Measurements from ENCODE around the gene SEC14L1. TPM values are rescaled to one million over a fixed set of nuclear protein-coding genes. Genes with fewer than 3 reads are reported as not detected.
A peak's percentile ranks its signal among the peaks of the same experiment; 100 is the strongest.
"Not testable (repeated sequence)": the region's sequence is repeated elsewhere in the genome, so short reads cannot be mapped to it uniquely, and the experiment has no call there.

SEC14L1 gene
- total and polyA plus RNA-seq, 4 donors, result 17.2 to 99.8 (median 49.2) TPM

DNA sequence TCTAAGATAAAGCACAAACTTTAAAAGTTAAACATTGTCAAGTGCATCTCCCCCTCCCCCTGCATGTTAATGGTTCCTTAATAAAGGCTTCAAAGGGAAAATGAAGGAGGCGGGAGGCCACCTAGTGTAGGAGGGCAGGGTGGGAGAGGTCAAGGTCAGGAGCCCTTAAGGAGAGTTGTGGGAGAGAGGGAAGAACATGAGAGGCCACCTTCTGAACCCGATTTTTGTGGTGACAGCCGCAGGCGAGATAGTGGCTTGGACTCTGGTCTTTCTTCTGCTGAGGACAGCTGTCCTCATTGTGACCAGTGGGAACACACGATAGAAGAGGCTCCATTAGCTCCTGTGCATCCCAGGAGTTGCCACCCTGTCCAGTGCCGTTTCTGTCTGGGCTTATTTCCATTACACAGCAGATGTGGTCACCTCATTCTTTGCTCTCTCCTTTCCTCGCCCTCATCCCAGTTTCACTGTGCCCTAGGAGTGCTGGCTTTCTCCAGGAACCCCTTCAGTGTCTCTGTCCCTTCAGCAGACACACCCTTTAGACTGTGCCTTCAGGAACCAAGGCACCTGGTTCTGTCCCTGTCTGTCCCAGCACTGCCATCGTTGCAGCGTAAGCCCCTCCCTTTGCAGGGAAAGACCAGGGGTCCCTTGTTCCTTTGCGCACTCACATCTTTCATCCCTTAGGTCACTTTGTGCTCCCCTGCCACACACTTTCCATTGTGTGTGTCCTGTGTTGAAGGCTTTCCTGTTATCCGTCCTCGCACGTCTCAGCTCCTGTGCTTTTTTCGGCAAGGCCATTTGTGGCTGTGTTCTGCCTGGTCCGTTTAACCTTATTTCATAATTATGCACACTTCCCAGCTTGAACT lies 7.5 kb downstream of the SEC14L1 start:
- Histone ChIP-seq H3K4me3 (ENCODE audit: low read length in 2 of 2) (no peak overlapping the region), H3K9me3 (ENCODE audit: control insufficient read depth, low read length) (no peaks in the 10 kb centered on the region), H3K36me3 (ENCODE audit: control insufficient read depth in 1 of 2, insufficient read depth in 2 of 2, low read length in 1 of 2) (peaks cover 0 to 4% of the 10 kb centered on the region in 2 donors), H3K27me3 (ENCODE audit: control insufficient read depth in 1 of 2, insufficient read depth in 2 of 2, low read length in 1 of 2) (no peaks in the 10 kb centered on the region), H3K27ac (ENCODE audit: low read depth in 1 of 2, low read length in 2 of 2) (no peak overlapping the region), H3K4me1 (ENCODE audit: control insufficient read depth in 1 of 2, insufficient read depth in 2 of 2, low read length in 2 of 2) (no peaks in the 10 kb centered on the region)
- ATAC-seq (ENCODE audit: low FRiP score) (no peak), DNase-seq (no peak)
- 82% methylated on average over 15 of the region's 15 CpGs for WGBS, 2 donors
- intact Hi-C loops (cut with DNase I), result loop anchor here in 1 of 2 donors (5.0 kb wide), 1 partner anchor 51 kb away; no protein-coding TSS in a partner anchor

GRCh38 chr17:77148940-77149510 lies 8.3 kb downstream of the SEC14L1 start:
- Histone ChIP-seq H3K27ac (ENCODE audit: low read depth in 1 of 2, low read length in 2 of 2) (no peak overlapping the region), H3K27me3 (ENCODE audit: control insufficient read depth in 1 of 2, insufficient read depth in 2 of 2, low read length in 1 of 2) (no peaks in the 10 kb centered on the region), H3K36me3 (ENCODE audit: control insufficient read depth in 1 of 2, insufficient read depth in 2 of 2, low read length in 1 of 2) (peaks cover 0 to 4% of the 10 kb centered on the region in 2 donors), H3K4me1 (ENCODE audit: control insufficient read depth in 1 of 2, insufficient read depth in 2 of 2, low read length in 2 of 2) (no peaks in the 10 kb centered on the region), H3K9me3 (ENCODE audit: control insufficient read depth, low read length) (no peaks in the 10 kb centered on the region), H3K4me3 (ENCODE audit: low read length in 2 of 2) (no peak overlapping the region)
- ATAC-seq (ENCODE audit: low FRiP score), result no peak
- DNase-seq, result no peak
- 76 to 84% methylated on average over 10 of the region's 10 CpGs for WGBS, 2 donors
- intact Hi-C loops (cut with DNase I), result loop anchor here in 1 of 2 donors (5.0 kb wide), 1 partner anchor 52 kb away; no protein-coding TSS in a partner anchor

- WGBS, 2 donors, result 92 to 95% methylated on average over 5 of the region's 5 CpGs
- H3K27me3 ChIP-seq (ENCODE audit: control insufficient read depth in 1 of 2, insufficient read depth in 2 of 2, low read length in 1 of 2), result no peaks in the 10 kb centered on the region
- H3K27ac ChIP-seq (ENCODE audit: low read depth in 1 of 2, low read length in 2 of 2), result no peak overlapping the region
- no peaks in the 10 kb centered on the region for H3K9me3 ChIP-seq (ENCODE audit: control insufficient read depth, low read length)
- ATAC-seq (ENCODE audit: low FRiP score), result no peak
- intact Hi-C loops (cut with DNase I), result no loop called here
- no peaks in the 10 kb centered on the region for H3K4me1 ChIP-seq (ENCODE audit: control insufficient read depth in 1 of 2, insufficient read depth in 2 of 2, low read length in 2 of 2)
- no peak for DNase-seq
- H3K36me3 ChIP-seq (ENCODE audit: control insufficient read depth in 1 of 2, insufficient read depth in 2 of 2, low read length in 1 of 2), result peaks cover 0 to 4% of the 10 kb centered on the region in 2 donors
- H3K4me3 ChIP-seq (ENCODE audit: low read length in 2 of 2), result no peak overlapping the region
These were observed 9.4 kb downstream of the SEC14L1 start for GRCh38 chr17:77150196-77150595.

DNA sequence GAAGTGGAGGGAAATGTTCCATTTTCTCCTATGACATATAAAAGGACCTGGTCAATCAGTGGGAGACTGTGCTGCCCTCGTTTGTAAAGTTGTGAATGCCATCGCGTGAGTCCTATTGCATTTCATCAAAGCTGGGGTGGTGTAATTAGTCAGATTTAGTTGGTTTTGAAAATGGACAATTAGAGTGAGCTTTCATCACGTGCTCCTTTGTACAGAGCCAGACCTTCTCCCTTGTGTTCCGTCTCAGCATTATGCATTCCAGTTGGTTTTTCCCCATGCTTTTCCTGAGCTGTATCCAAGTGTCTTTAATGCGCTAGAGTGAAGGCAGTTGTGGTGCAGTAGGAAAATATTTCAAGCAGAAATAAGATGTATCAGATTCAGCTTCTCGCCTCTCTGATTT lies 10.4 kb downstream of the SEC14L1 start:
- H3K36me3 ChIP-seq (ENCODE audit: control insufficient read depth in 1 of 2, insufficient read depth in 2 of 2, low read length in 1 of 2), result peaks cover 0 to 4% of the 10 kb centered on the region in 2 donors
- H3K4me1 ChIP-seq (ENCODE audit: control insufficient read depth in 1 of 2, insufficient read depth in 2 of 2, low read length in 2 of 2), result no peaks in the 10 kb centered on the region
- no peak overlapping the region for H3K4me3 ChIP-seq (ENCODE audit: low read length in 2 of 2)
- no peaks in the 10 kb centered on the region for H3K9me3 ChIP-seq (ENCODE audit: control insufficient read depth, low read length)
- ATAC-seq (ENCODE audit: low FRiP score), result no peak
- intact Hi-C loops (cut with DNase I), result no loop called here
- no peaks in the 10 kb centered on the region for H3K27me3 ChIP-seq (ENCODE audit: control insufficient read depth in 1 of 2, insufficient read depth in 2 of 2, low read length in 1 of 2)
- DNase-seq, result no peak
- H3K27ac ChIP-seq (ENCODE audit: low read depth in 1 of 2, low read length in 2 of 2), result no peak overlapping the region
- WGBS, 2 donors, result 62 to 71% methylated on average over 7 of the region's 7 CpGs

- WGBS, 2 donors, result 57 to 59% methylated on average over 6 of the region's 6 CpGs
- H3K4me1 ChIP-seq (ENCODE audit: control insufficient read depth in 1 of 2, insufficient read depth in 2 of 2, low read length in 2 of 2); H3K4me3 ChIP-seq (ENCODE audit: low read length in 2 of 2); H3K36me3 ChIP-seq (ENCODE audit: control insufficient read depth in 1 of 2, insufficient read depth in 2 of 2, low read length in 1 of 2); H3K9me3 ChIP-seq (ENCODE audit: control insufficient read depth, low read length); H3K27ac ChIP-seq (ENCODE audit: low read depth in 1 of 2, low read length in 2 of 2); H3K27me3 ChIP-seq (ENCODE audit: control insufficient read depth in 1 of 2, insufficient read depth in 2 of 2, low read length in 1 of 2); intact Hi-C loops (cut with DNase I): not testable (repeated sequence)
- DNase-seq (peak in 1 of 2 donors; percentile 57), ATAC-seq (ENCODE audit: low FRiP score) (peak; percentile 50)
These were observed 11.3 kb downstream of the SEC14L1 start for GRCh38 chr17:77152056-77152455.

- ATAC-seq (ENCODE audit: low FRiP score), result no peak
- Histone ChIP-seq H3K4me3 (ENCODE audit: low read length in 2 of 2) (no peak overlapping the region), H3K36me3 (ENCODE audit: control insufficient read depth in 1 of 2, insufficient read depth in 2 of 2, low read length in 1 of 2) (peaks cover 0 to 1% of the 10 kb centered on the region in 2 donors), H3K27ac (ENCODE audit: low read depth in 1 of 2, low read length in 2 of 2) (no peak overlapping the region), H3K4me1 (ENCODE audit: control insufficient read depth in 1 of 2, insufficient read depth in 2 of 2, low read length in 2 of 2) (no peaks in the 10 kb centered on the region), H3K9me3 (ENCODE audit: control insufficient read depth, low read length) (no peaks in the 10 kb centered on the region), H3K27me3 (ENCODE audit: control insufficient read depth in 1 of 2, insufficient read depth in 2 of 2, low read length in 1 of 2) (no peaks in the 10 kb centered on the region)
- intact Hi-C loops (cut with DNase I), result no loop called here
- 42 to 61% methylated on average over 1 of the region's 1 CpG for WGBS, 2 donors
- DNase-seq, result no peak
These were observed 12.7 kb downstream of the SEC14L1 start for GRCh38 chr17:77153472-77153871.

DNA sequence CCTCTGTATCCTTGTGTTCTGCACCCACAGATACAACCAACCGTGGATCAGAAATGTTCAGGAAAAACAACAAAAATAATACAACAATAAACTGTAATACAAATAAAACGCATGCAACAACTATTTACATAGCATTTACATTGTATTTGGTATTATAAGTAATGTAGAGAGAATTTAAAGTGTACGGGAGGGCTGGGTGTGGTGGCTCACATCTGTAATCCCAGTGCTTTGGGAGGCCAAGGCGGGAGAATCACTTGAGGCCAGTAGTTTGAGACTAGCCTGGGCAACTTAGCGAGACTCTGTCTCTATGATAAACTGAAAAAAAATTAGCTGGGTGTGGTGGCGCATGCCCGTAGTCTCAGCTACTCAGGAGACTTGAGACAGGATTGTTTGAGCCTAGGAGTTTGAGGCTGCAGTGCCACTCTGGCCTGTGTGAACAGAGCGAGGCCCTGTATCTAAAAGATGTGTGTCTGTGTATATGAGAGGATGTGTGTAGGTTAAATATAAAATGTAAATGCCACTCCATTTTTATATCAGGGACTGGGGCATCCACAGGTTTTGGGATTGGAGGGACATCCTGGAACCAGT lies 13.3 kb downstream of the SEC14L1 start:
- Histone ChIP-seq H3K27me3 (ENCODE audit: control insufficient read depth in 1 of 2, insufficient read depth in 2 of 2, low read length in 1 of 2) (no peaks in the 10 kb centered on the region), H3K36me3 (ENCODE audit: control insufficient read depth in 1 of 2, insufficient read depth in 2 of 2, low read length in 1 of 2) (no peaks in the 10 kb centered on the region), H3K9me3 (ENCODE audit: control insufficient read depth, low read length) (no peaks in the 10 kb centered on the region), H3K4me1 (ENCODE audit: control insufficient read depth in 1 of 2, insufficient read depth in 2 of 2, low read length in 2 of 2) (no peaks in the 10 kb centered on the region), H3K27ac (ENCODE audit: low read depth in 1 of 2, low read length in 2 of 2) (no peak overlapping the region), H3K4me3 (ENCODE audit: low read length in 2 of 2) (no peak overlapping the region)
- 94% methylated on average over 8 of the region's 8 CpGs for WGBS, 2 donors
- intact Hi-C loops (cut with DNase I), result no loop called here
- no peak for ATAC-seq (ENCODE audit: low FRiP score)
- DNase-seq, result no peak

GRCh38 chr17:77155125-77155524 lies 14.4 kb downstream of the SEC14L1 start:
- Histone ChIP-seq H3K4me3 (ENCODE audit: low read length in 2 of 2) (no peak overlapping the region), H3K4me1 (ENCODE audit: control insufficient read depth in 1 of 2, insufficient read depth in 2 of 2, low read length in 2 of 2) (no peaks in the 10 kb centered on the region), H3K9me3 (ENCODE audit: control insufficient read depth, low read length) (no peaks in the 10 kb centered on the region), H3K27me3 (ENCODE audit: control insufficient read depth in 1 of 2, insufficient read depth in 2 of 2, low read length in 1 of 2) (no peaks in the 10 kb centered on the region), H3K36me3 (ENCODE audit: control insufficient read depth in 1 of 2, insufficient read depth in 2 of 2, low read length in 1 of 2) (no peaks in the 10 kb centered on the region), H3K27ac (ENCODE audit: low read depth in 1 of 2, low read length in 2 of 2) (no peak overlapping the region)
- 87 to 92% methylated on average over 3 of the region's 3 CpGs for WGBS, 2 donors
- ATAC-seq (ENCODE audit: low FRiP score), result no peak
- intact Hi-C loops (cut with DNase I), result no loop called here
- DNase-seq, result no peak
